ENCODE data around the gene C5orf63. TPM values are rescaled to one million over a fixed set of nuclear protein-coding genes. Genes with fewer than 3 reads are reported as not detected.

The C5orf63 gene
- total and polyA plus RNA-seq, 9 of the 15 experiments (the other 6 are each of a cell fraction or from before 2014, with no cell fraction given) = 1.8 to 24.6 (median 6.2) TPM

DNA sequence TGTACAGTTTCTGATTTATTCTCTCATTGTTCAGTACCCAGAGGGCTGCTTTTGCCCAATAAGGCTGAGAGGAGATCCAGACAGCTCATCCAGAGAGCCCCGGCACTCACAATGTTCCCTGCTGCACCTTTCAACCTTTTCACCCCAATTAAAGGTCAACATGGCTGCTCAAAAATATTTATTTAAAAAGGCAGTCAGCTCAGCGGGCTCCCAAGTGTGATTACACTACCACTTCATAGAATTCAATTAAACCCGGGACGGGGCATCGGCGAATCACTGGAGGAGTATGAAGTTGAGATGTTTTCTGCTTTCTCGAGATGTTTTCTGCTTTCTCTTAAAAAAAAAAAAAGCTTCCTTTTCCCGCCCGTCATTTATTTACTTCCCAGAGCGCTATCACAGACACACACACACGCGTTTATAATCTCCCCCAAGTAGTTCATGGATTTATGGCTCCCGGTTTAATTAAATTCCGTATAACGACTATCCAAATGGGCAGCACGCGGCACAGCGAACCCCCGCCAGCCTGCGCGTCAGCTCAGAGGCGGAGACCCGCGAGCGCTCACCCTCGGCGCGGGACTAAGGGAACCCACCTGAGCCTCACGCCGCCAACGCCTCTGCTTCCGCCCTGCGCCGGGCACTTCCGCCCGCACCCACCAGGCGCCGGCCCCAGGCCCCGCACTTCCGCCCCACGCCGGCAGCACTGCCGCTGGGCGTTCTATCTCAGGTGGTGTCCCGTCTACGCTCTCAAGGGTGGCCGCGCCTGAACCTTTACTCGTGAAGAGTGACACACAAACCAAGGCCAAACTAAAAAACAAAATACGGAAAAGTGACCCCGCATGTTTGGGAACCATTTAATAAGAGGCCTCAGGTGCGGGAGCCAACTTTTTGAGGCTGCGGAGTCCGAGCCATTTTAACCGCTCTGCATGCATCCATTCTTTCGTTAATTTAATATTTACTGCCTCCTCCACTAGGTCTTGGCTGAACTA lies at the start of gene C5orf63 (continued):
- TF ChIP-seq ZNF24 (IDR thresholded peaks at IDR 0.05) = no peak
- TF ChIP-seq NRF1 (conservative IDR thresholded peaks at IDR 0.05 in 1 of 2, IDR thresholded peaks at IDR 0.05 in 1 of 2) = peak; percentile 54 to 65
- TF ChIP-seq FOXM1 (IDR thresholded peaks at IDR 0.05; ENCODE audit: low read depth) = no peak
- TF ChIP-seq FOXM1 (CRISPR knock-in tag; IDR thresholded peaks at IDR 0.05; ENCODE audit: low read depth) = no peak
- no peak for TF ChIP-seq LARP7 (IDR thresholded peaks at IDR 0.05)
- TF ChIP-seq BRF1 (IDR thresholded peaks at IDR 0.05; ENCODE audit: borderline replicate concordance, extremely low read depth, insufficient read length) = no peak
- no peak for TF ChIP-seq NCOA6 (IDR thresholded peaks at IDR 0.05)
- no peak for TF ChIP-seq ELF4 (CRISPR knock-in tag; IDR thresholded peaks at IDR 0.05)
- no peak for TF ChIP-seq NR1H2 (CRISPR knock-in tag; IDR thresholded peaks at IDR 0.05)
- no peak for TF ChIP-seq MTA2 (IDR thresholded peaks at IDR 0.05; ENCODE audit: low read depth)
- no peak for TF ChIP-seq NFYB (IDR thresholded peaks at IDR 0.05; ENCODE audit: extremely low read depth, insufficient read length)
- TF ChIP-seq STAG1 (CRISPR knock-in tag; IDR thresholded peaks at IDR 0.05; ENCODE audit: borderline replicate concordance) = no peak
- TF ChIP-seq HNRNPH1 (optimal IDR thresholded peaks at IDR 0.05; ENCODE audit: low read depth, low read length) = no peak
- TF ChIP-seq, protein P1, sequence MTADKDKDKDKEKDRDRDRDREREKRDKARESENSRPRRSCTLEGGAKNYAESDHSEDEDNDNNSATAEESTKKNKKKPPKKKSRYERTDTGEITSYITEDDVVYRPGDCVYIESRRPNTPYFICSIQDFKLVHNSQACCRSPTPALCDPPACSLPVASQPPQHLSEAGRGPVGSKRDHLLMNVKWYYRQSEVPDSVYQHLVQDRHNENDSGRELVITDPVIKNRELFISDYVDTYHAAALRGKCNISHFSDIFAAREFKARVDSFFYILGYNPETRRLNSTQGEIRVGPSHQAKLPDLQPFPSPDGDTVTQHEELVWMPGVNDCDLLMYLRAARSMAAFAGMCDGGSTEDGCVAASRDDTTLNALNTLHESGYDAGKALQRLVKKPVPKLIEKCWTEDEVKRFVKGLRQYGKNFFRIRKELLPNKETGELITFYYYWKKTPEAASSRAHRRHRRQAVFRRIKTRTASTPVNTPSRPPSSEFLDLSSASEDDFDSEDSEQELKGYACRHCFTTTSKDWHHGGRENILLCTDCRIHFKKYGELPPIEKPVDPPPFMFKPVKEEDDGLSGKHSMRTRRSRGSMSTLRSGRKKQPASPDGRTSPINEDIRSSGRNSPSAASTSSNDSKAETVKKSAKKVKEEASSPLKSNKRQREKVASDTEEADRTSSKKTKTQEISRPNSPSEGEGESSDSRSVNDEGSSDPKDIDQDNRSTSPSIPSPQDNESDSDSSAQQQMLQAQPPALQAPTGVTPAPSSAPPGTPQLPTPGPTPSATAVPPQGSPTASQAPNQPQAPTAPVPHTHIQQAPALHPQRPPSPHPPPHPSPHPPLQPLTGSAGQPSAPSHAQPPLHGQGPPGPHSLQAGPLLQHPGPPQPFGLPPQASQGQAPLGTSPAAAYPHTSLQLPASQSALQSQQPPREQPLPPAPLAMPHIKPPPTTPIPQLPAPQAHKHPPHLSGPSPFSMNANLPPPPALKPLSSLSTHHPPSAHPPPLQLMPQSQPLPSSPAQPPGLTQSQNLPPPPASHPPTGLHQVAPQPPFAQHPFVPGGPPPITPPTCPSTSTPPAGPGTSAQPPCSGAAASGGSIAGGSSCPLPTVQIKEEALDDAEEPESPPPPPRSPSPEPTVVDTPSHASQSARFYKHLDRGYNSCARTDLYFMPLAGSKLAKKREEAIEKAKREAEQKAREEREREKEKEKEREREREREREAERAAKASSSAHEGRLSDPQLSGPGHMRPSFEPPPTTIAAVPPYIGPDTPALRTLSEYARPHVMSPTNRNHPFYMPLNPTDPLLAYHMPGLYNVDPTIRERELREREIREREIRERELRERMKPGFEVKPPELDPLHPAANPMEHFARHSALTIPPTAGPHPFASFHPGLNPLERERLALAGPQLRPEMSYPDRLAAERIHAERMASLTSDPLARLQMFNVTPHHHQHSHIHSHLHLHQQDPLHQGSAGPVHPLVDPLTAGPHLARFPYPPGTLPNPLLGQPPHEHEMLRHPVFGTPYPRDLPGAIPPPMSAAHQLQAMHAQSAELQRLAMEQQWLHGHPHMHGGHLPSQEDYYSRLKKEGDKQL (CRISPR knock-in tag; IDR thresholded peaks at IDR 0.05; ENCODE audit: borderline replicate concordance) = no peak
- TF ChIP-seq, protein P2, sequence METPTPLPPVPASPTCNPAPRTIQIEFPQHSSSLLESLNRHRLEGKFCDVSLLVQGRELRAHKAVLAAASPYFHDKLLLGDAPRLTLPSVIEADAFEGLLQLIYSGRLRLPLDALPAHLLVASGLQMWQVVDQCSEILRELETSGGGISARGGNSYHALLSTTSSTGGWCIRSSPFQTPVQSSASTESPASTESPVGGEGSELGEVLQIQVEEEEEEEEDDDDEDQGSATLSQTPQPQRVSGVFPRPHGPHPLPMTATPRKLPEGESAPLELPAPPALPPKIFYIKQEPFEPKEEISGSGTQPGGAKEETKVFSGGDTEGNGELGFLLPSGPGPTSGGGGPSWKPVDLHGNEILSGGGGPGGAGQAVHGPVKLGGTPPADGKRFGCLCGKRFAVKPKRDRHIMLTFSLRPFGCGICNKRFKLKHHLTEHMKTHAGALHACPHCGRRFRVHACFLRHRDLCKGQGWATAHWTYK (CRISPR knock-in tag; IDR thresholded peaks at IDR 0.05) = no peak
- TF ChIP-seq NCOA2 (IDR thresholded peaks at IDR 0.05; ENCODE audit: partially characterized antibody in 2 of 2) = no peak
- no peak for TF ChIP-seq RBM15 (IDR thresholded peaks at IDR 0.05; ENCODE audit: insufficient read depth, low read length)
- TF ChIP-seq SNIP1 (IDR thresholded peaks at IDR 0.05; ENCODE audit: low read depth) = no peak
- TF ChIP-seq NELFE (IDR thresholded peaks at IDR 0.05; ENCODE audit: insufficient read depth, insufficient read length) = no peak
- TF ChIP-seq TEAD2 (tag; IDR thresholded peaks at IDR 0.05) = no peak
- no peak for TF ChIP-seq MAFF (IDR thresholded peaks at IDR 0.05; ENCODE audit: low read length)
- TF ChIP-seq ARID2 (IDR thresholded peaks at IDR 0.05) = no peak
- no peak for TF ChIP-seq GATAD2B (IDR thresholded peaks at IDR 0.05; ENCODE audit: borderline replicate concordance)
- no peak for TF ChIP-seq SREBF2 (CRISPR knock-in tag; IDR thresholded peaks at IDR 0.05)
